SK-N-SH (cell line): ENCODE data around the gene MAD1L1. TPM values are rescaled to one million over a fixed set of nuclear protein-coding genes. Genes with fewer than 3 reads are reported as not detected.

Experiments
- CTCF ChIA-PET: fragments of 300-600, 350-600 bp; formaldehyde crosslinking; extraction: SDS; loops from one replicate; lab custom pipeline; 2021; lab: Yijun Ruan, JAX
- POLR2A ChIA-PET: fragments of 350-600 bp; sonication (Branson Sonifier 250); formaldehyde crosslinking; extraction: SDS; loops from one replicate; lab custom pipeline; 2020; ENCODE audit warnings: antibody characterized with exemption, inconsistent platforms; lab: Yijun Ruan, JAX
- DNase-seq: peaks from one replicate; pipeline ENCODE4 v3.0.0; 2012
- H2AFZ ChIP-seq: fragments of 200-600 bp; sonication (generic); 2 replicates; pipeline ENCODE4 v1.8.1; 2016; ENCODE audit warnings: antibody characterized with exemption, mild to moderate bottlenecking, low read depth
- H3F3A ChIP-seq: fragments of 200-600 bp; sonication (generic); replicated peaks from 2 replicates; pipeline ENCODE3; 2016; ENCODE audit warnings: antibody characterized with exemption, mild to moderate bottlenecking; ENCODE audit not compliant: insufficient read depth
- H3K27ac ChIP-seq, 2 experiments: fragments of 200-500 bp in 1 of 2; fragments of 200-600 bp in 1 of 2; sonication (Bioruptor generic) in 1 of 2; sonication (generic), shearing (Covaris generic) in 1 of 2; 2 replicates each; pipeline versions ENCODE4 v1.5.1 to v1.6.1; 2014 to 2016; ENCODE audit warnings: low read depth in 2 of 2, inconsistent platforms in 1 of 2, low read length in 1 of 2, mild to moderate bottlenecking in 1 of 2, mixed read lengths in 1 of 2
- H3K27me3 ChIP-seq: fragments of 200-600 bp; sonication (generic), shearing (Covaris generic); 2 replicates; pipeline ENCODE4 v1.6.1; 2016; ENCODE audit warnings: mixed run types; ENCODE audit not compliant: insufficient read depth
- H3K36me3 ChIP-seq, 2 experiments: fragments of 200-500 bp in 1 of 2; fragments of 200-600 bp in 1 of 2; sonication (Bioruptor generic) in 1 of 2; sonication (generic) in 1 of 2; replicated peaks in 1 of 2; 2 replicates each; pipeline versions ENCODE3 to v1.5.1; 2014 to 2016; ENCODE audit warnings: low read length in 1 of 2, mild to moderate bottlenecking in 1 of 2; ENCODE audit not compliant: insufficient read depth in 2 of 2, control insufficient read depth in 1 of 2
- H3K4me1 ChIP-seq, 2 experiments: fragments of 200-500 bp in 1 of 2; fragments of 200-600 bp in 1 of 2; sonication (Bioruptor generic) in 1 of 2; sonication (generic), shearing (Covaris generic) in 1 of 2; 2 replicates each; pipeline versions ENCODE4 v1.5.1 to v1.6.1; 2014 to 2016; ENCODE audit warnings: low read depth in 1 of 2, low read length in 1 of 2, mixed run types in 1 of 2; ENCODE audit not compliant: insufficient read depth in 2 of 2, control insufficient read depth in 1 of 2
- H3K4me2 ChIP-seq: fragments of 200-600 bp; sonication (generic), shearing (Covaris generic); 2 replicates; pipeline ENCODE4 v1.6.1; 2017; ENCODE audit warnings: mixed run types
- H3K4me3 ChIP-seq, 2 experiments: fragments of 200-500 bp in 1 of 2; fragments of 200-600 bp in 1 of 2; sonication (Bioruptor generic) in 1 of 2; sonication (generic), shearing (Covaris generic) in 1 of 2; 2 replicates each; pipeline versions ENCODE4 v1.5.1 to v1.8.1; 2014 to 2016; ENCODE audit warnings: low read depth in 2 of 2, inconsistent platforms in 1 of 2, low read length in 1 of 2, mild to moderate bottlenecking in 1 of 2, mixed read lengths in 1 of 2, moderate library complexity in 1 of 2
- H3K79me2 ChIP-seq: fragments of 200-600 bp; sonication (generic); 2 replicates; pipeline ENCODE4 v1.8.1; 2017; ENCODE audit warnings: mild to moderate bottlenecking; ENCODE audit not compliant: insufficient read depth
- H3K9ac ChIP-seq: fragments of 200-600 bp; sonication (generic); 2 replicates; pipeline ENCODE4 v1.6.1; 2017; ENCODE audit warnings: mixed run types
- H3K9me2 ChIP-seq: fragments of 200-600 bp; sonication (generic); 2 replicates; pipeline ENCODE4 v1.6.1; 2017; ENCODE audit warnings: mixed run types
- H3K9me3 ChIP-seq: fragments of 200-600 bp; sonication (generic); 2 replicates; pipeline ENCODE4 v1.6.1; 2017; ENCODE audit warnings: mixed run types, mild to moderate bottlenecking, moderate library complexity
- H4K20me1 ChIP-seq: fragments of 200-600 bp; sonication (generic); 2 replicates; pipeline ENCODE4 v1.6.1; 2017; ENCODE audit warnings: mild to moderate bottlenecking, mixed run types; ENCODE audit not compliant: insufficient read depth
- ELF1 ChIP-seq: IDR thresholded peaks from 2 replicates; pipeline ENCODE4 v1.4.0; 2012
- EP300 ChIP-seq, 2 experiments: IDR thresholded peaks; 2 replicates each; pipeline versions ENCODE4 v1.4.0 to v1.6.1; 2012; ENCODE audit warnings: borderline replicate concordance in 1 of 2, low read depth in 1 of 2, low read length in 1 of 2
- FOSL2 ChIP-seq: IDR thresholded peaks from 2 replicates; pipeline ENCODE4 v1.4.0; 2012; ENCODE audit warnings: low read depth, mild to moderate bottlenecking, moderate library complexity, borderline replicate concordance
- SIN3A ChIP-seq: IDR thresholded peaks from 2 replicates; pipeline ENCODE4 v1.6.1; 2012; ENCODE audit warnings: low read depth, mild to moderate bottlenecking, low read length, moderate library complexity, borderline replicate concordance
- TEAD4 ChIP-seq: IDR thresholded peaks from 2 replicates; pipeline ENCODE4 v1.4.0; 2012; ENCODE audit warnings: mild to moderate bottlenecking, borderline replicate concordance; ENCODE audit not compliant: insufficient read depth
- YY1 ChIP-seq: IDR thresholded peaks from 2 replicates; pipeline ENCODE4 v1.4.0; 2012; ENCODE audit warnings: low read depth, mild to moderate bottlenecking
- WGBS: methylation state at CpG from one replicate; pipeline ENCODE4 v1.1.6; 2017; ENCODE audit warnings: low lambda C conversion rate; 5-methylcytosine and 5-hydroxymethylcytosine counted together
- polyA plus RNA-seq, 3 experiments: library from polyadenylated mRNA; depleted of rRNA; stranded (reverse); fragments of >200 nt; gene quantifications; 2 replicates each; pipeline ENCODE4 v1.2.3, GENCODE V29; 2012
- TF ChIP-seq, protein P1 (sequence below): IDR thresholded peaks from 2 replicates; pipeline ENCODE4 v1.4.0; 2012; ENCODE audit warnings: low read depth
- TF ChIP-seq, protein P2 (sequence below): IDR thresholded peaks from 2 replicates; pipeline ENCODE4 v1.4.0; 2012; ENCODE audit warnings: low read depth, borderline replicate concordance

Gene MAD1L1
- polyA plus RNA-seq, 1 of the 3 experiments (the other 2 are of a cell fraction) = 46.2 TPM

- Histone ChIP-seq H2AFZ (no peak overlapping the region), H3K9ac (no peak overlapping the region), H3K36me3 (no peaks in the 10 kb centered on the region), H3K27me3 (no peaks in the 10 kb centered on the region), H3K9me3 (no peaks in the 10 kb centered on the region), H3K4me3 (no peak overlapping the region), H3K4me1 (peaks cover 0 to 32% of the 10 kb centered on the region in 2 experiments; a peak in 1 of 4 replicates), H4K20me1 (no peaks in the 10 kb centered on the region; the same call in 1 of the 2 replicates), H3K9me2 (no peaks in the 10 kb centered on the region), H3K79me2 (no peaks in the 10 kb centered on the region), H3K27ac (no peak overlapping the region), H3F3A (no peaks in the 10 kb centered on the region), H3K4me2 (no peak overlapping the region)
- POLR2A ChIA-PET = no interaction called here
- TF ChIP-seq TEAD4 (no peak), EP300 (IDR thresholded peaks at IDR 0.05; ENCODE audit: borderline replicate concordance in 1 of 2, low read depth in 1 of 2, low read length in 1 of 2) (no peak), FOSL2 (no peak), YY1 (no peak)
- TF ChIP-seq, protein P1, sequence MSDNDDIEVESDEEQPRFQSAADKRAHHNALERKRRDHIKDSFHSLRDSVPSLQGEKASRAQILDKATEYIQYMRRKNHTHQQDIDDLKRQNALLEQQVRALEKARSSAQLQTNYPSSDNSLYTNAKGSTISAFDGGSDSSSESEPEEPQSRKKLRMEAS = no peak
- TF ChIP-seq, protein P2, sequence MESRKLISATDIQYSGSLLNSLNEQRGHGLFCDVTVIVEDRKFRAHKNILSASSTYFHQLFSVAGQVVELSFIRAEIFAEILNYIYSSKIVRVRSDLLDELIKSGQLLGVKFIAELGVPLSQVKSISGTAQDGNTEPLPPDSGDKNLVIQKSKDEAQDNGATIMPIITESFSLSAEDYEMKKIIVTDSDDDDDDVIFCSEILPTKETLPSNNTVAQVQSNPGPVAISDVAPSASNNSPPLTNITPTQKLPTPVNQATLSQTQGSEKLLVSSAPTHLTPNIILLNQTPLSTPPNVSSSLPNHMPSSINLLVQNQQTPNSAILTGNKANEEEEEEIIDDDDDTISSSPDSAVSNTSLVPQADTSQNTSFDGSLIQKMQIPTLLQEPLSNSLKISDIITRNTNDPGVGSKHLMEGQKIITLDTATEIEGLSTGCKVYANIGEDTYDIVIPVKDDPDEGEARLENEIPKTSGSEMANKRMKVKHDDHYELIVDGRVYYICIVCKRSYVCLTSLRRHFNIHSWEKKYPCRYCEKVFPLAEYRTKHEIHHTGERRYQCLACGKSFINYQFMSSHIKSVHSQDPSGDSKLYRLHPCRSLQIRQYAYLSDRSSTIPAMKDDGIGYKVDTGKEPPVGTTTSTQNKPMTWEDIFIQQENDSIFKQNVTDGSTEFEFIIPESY = no peak
- no peak for DNase-seq
- WGBS = 92% methylated on average over 25 of the region's 27 CpGs
- CTCF ChIA-PET = interaction anchor here (0.8 to 1.4 kb wide), 4 partner anchors 13 to 391 kb away, joined by 3 to 4 read pairs (median 3); partner anchors contain the start of gene TMEM184A
Measured at GRCh38 chr7:1946773-1947450, 285.8 kb downstream of the MAD1L1 start.

- Histone ChIP-seq H3K4me3 (no peak overlapping the region), H3F3A (no peaks in the 10 kb centered on the region), H2AFZ (no peak overlapping the region), H3K36me3 (no peaks in the 10 kb centered on the region), H3K9ac (no peak overlapping the region), H3K4me2 (no peak overlapping the region), H3K79me2 (no peaks in the 10 kb centered on the region), H3K4me1 (peaks cover 0 to 31% of the 10 kb centered on the region in 2 experiments; a peak in 1 of 4 replicates), H3K9me2 (no peaks in the 10 kb centered on the region), H3K9me3 (no peaks in the 10 kb centered on the region), H3K27ac (no peak overlapping the region), H4K20me1 (no peaks in the 10 kb centered on the region; the same call in 1 of the 2 replicates), H3K27me3 (no peaks in the 10 kb centered on the region)
- no peak for DNase-seq
- ChIA-PET CTCF (interaction anchor here (0.8 to 1.4 kb wide), 3 partner anchors 14 to 55 kb away, joined by 3 to 4 read pairs (median 3); no protein-coding TSS in a partner anchor), POLR2A (no interaction called here)
- no peak for TF ChIP-seq ELF1
- no peak for TF ChIP-seq SIN3A
- WGBS = 94% methylated on average over 19 of the region's 23 CpGs
Measured at GRCh38 chr7:1946025-1946772, 286.5 kb downstream of the MAD1L1 start.
